HepG2 (cell line): ENCODE data around the gene CBFA2T2. TPM values are rescaled to one million over a fixed set of nuclear protein-coding genes. Genes with fewer than 3 reads are reported as not detected.

Experiments
- ATAC-seq: fragments of 200-7000 bp; cut with Tn5 transposase; 3 replicates; pipeline ENCODE4 v1.9.1; 2020; ENCODE audit warnings: mild to moderate bottlenecking, moderate library complexity
- BruUV-seq: library from RNA; stranded (reverse); fragments of 400-500 nt; replicated peaks from 2 replicates; lab custom pipeline; 2021; lab: Mats Ljungman, UMichigan
- CTCF ChIA-PET: fragments of 300-600 bp; formaldehyde crosslinking; extraction: SDS; loops from one replicate; lab custom pipeline; 2021; ENCODE audit warnings: low total read pairs, inconsistent platforms, low intra/inter-chr PET ratio; lab: Yijun Ruan, JAX
- POLR2A ChIA-PET: fragments of 350-600 bp; sonication (Branson Sonifier 250); formaldehyde crosslinking; loops from one replicate; lab custom pipeline; 2020; ENCODE audit warnings: antibody characterized with exemption, inconsistent platforms; lab: Yijun Ruan, JAX
- DNase-seq: peaks from one replicate; pipeline ENCODE4 v3.0.0-alpha.2; 2015; ENCODE audit warnings: low spot score
- FAIRE-seq: peaks from 3 replicates; lab custom pipeline; 2011; peaks lifted over from hg19 to GRCh38; lab: Jason Lieb, UNC
- H2AFZ ChIP-seq: one replicate; pipeline ENCODE4 v1.6.1; 2011; ENCODE audit warnings: low read length, inconsistent platforms
- H3K27ac ChIP-seq: fragments of 300-600 bp; 3 replicates; pipeline ENCODE4 v1.8.0; 2011; ENCODE audit warnings: mixed run types, mild to moderate bottlenecking, mixed read lengths, low read length, inconsistent platforms; ENCODE audit not compliant: insufficient read depth; ENCODE audit errors: extremely low read length
- H3K27me3 ChIP-seq, 2 experiments: fragments of 200-600 bp in 1 of 2; 2 replicates in 1 of 2; 3 replicates in 1 of 2; pipeline versions ENCODE4 v1.6.0 to v1.8.0; 2011; ENCODE audit warnings: low read length in 2 of 2, mild to moderate bottlenecking in 2 of 2, moderate library complexity in 2 of 2, inconsistent platforms in 1 of 2; ENCODE audit not compliant: insufficient read depth in 2 of 2, control insufficient read depth in 1 of 2
- H3K36me3 ChIP-seq, 2 experiments: fragments of 200-600 bp in 1 of 2; replicated peaks in 1 of 2; 2 replicates in 1 of 2; 3 replicates in 1 of 2; pipeline versions ENCODE4 v1.5.1 to v1.8.0; 2011; ENCODE audit warnings: low read length in 2 of 2, inconsistent platforms in 1 of 2; ENCODE audit not compliant: insufficient read depth in 2 of 2, control insufficient read depth in 1 of 2
- H3K4me1 ChIP-seq: 2 replicates; pipeline ENCODE4 v1.5.1; 2012; ENCODE audit warnings: low read length, inconsistent platforms; ENCODE audit not compliant: insufficient read depth
- H3K4me2 ChIP-seq: 2 replicates; pipeline ENCODE4 v1.6.0; 2011; ENCODE audit warnings: low read depth, low read length, inconsistent platforms
- H3K4me3 ChIP-seq, 3 experiments: fragments of 200-600 bp in 1 of 3; sonication (generic), shearing (Covaris generic) in 1 of 3; replicated peaks in 1 of 3; 2 replicates each; pipeline ENCODE4 v1.5.1; 2011 to 2016; ENCODE audit warnings: low read length in 3 of 3, inconsistent platforms in 2 of 3, low read depth in 2 of 3, mild to moderate bottlenecking in 2 of 3, control low read depth in 1 of 3, mixed read lengths in 1 of 3; ENCODE audit not compliant: insufficient read depth in 1 of 3
- H3K79me2 ChIP-seq: one replicate; pipeline ENCODE4 v1.6.1; 2011; ENCODE audit warnings: low read length, inconsistent platforms; ENCODE audit not compliant: insufficient read depth
- H3K9ac ChIP-seq: 2 replicates; pipeline ENCODE4 v1.6.0; 2011; ENCODE audit warnings: mild to moderate bottlenecking, low read depth, low read length, inconsistent platforms; ENCODE audit not compliant: insufficient read depth
- H3K9me3 ChIP-seq: 2 replicates; pipeline ENCODE4 v1.5.1; 2012; ENCODE audit warnings: mild to moderate bottlenecking, low read length
- H4K20me1 ChIP-seq: 2 replicates; pipeline ENCODE4 v1.6.0; 2011; ENCODE audit warnings: inconsistent platforms, mild to moderate bottlenecking, low read length, moderate library complexity; ENCODE audit not compliant: insufficient read depth
- AGO1 ChIP-seq: fragments of 200-400 bp; formaldehyde crosslinking; IDR thresholded peaks from 2 replicates; pipeline ENCODE4 v1.6.1; 2017; ENCODE audit warnings: mild to moderate bottlenecking, low read depth, low read length, moderate library complexity; ENCODE audit not compliant: poor library complexity, severe bottlenecking
- AGO2 ChIP-seq: fragments of 200-400 bp; formaldehyde crosslinking; optimal IDR thresholded peaks from 2 replicates; pipeline ENCODE3; 2017; ENCODE audit warnings: mild to moderate bottlenecking, low read depth, low read length, moderate library complexity
- ARNTL ChIP-seq: sonication (generic); formaldehyde crosslinking; IDR thresholded peaks from 2 replicates; pipeline ENCODE4 v1.4.0; 2020; ENCODE audit warnings: mild to moderate bottlenecking, missing genetic modification reagents
- EED ChIP-seq: sonication (generic); formaldehyde crosslinking; IDR thresholded peaks from 2 replicates; pipeline ENCODE4 v1.5.0; 2020; ENCODE audit warnings: mild to moderate bottlenecking, missing genetic modification reagents
- KDM5B ChIP-seq: sonication (generic); formaldehyde crosslinking; IDR thresholded peaks from 2 replicates; pipeline ENCODE4 v1.4.0; 2020; ENCODE audit warnings: missing genetic modification reagents, mild to moderate bottlenecking, borderline replicate concordance
- NCOA1 ChIP-seq: sonication (generic); formaldehyde crosslinking; IDR thresholded peaks from 2 replicates; pipeline ENCODE4 v1.9.0; 2021; ENCODE audit warnings: missing genetic modification reagents
- PLRG1 ChIP-seq: fragments of 450-650 bp; conservative IDR thresholded peaks from 2 replicates; pipeline ENCODE4 v1.6.1; 2016
- RBFOX2 ChIP-seq: fragments of 200-400 bp; formaldehyde crosslinking; IDR thresholded peaks from 2 replicates; pipeline ENCODE4 v1.6.1; 2017; ENCODE audit warnings: low read depth, mild to moderate bottlenecking, low read length
- TOE1 ChIP-seq: sonication (generic); formaldehyde crosslinking; IDR thresholded peaks from 2 replicates; pipeline ENCODE4 v1.4.0; 2020; ENCODE audit warnings: mild to moderate bottlenecking, missing genetic modification reagents
- ZIK1 ChIP-seq: sonication (generic); formaldehyde crosslinking; IDR thresholded peaks from 2 replicates; pipeline ENCODE4 v1.5.0; 2020; ENCODE audit warnings: mild to moderate bottlenecking, low read depth, missing genetic modification reagents, borderline replicate concordance
- ZNF12 ChIP-seq: sonication (generic); formaldehyde crosslinking; IDR thresholded peaks from 2 replicates; pipeline ENCODE4 v1.5.0; 2020; ENCODE audit warnings: missing genetic modification reagents
- ZNF343 ChIP-seq: sonication (generic); formaldehyde crosslinking; IDR thresholded peaks from 2 replicates; pipeline ENCODE4 v1.4.0; 2020; ENCODE audit warnings: mild to moderate bottlenecking, missing genetic modification reagents
- ZNF441 ChIP-seq: sonication (generic); formaldehyde crosslinking; IDR thresholded peaks from 2 replicates; pipeline ENCODE4 v1.7.0; 2021; ENCODE audit warnings: missing genetic modification reagents, borderline replicate concordance
- ZNF550 ChIP-seq: sonication (generic); formaldehyde crosslinking; IDR thresholded peaks from 2 replicates; pipeline ENCODE4 v1.4.0; 2020; ENCODE audit warnings: mild to moderate bottlenecking, missing genetic modification reagents, borderline replicate concordance
- whole genome bisulfite sequencing: methylation state at CpG from one replicate; pipeline ENCODE4 v1.1.6; 2017; ENCODE audit warnings: low lambda C conversion rate; 5-methylcytosine and 5-hydroxymethylcytosine counted together
- in situ Hi-C: cut with HindIII; loops from 2 replicates; pipeline ENCODE4 v1.10.0; 2017; ENCODE audit warnings: low pct_unique_long_range_greater_than_20kb; ENCODE audit not compliant: extremely low pct_ligation_motif_present
- intact Hi-C: fragments of 100-400 bp; cut with micrococcal nuclease; formaldehyde crosslinking; loops from one replicate; pipeline ENCODE4 v1.10.0; 2022; ENCODE audit not compliant: unreplicated experiment
- polyA plus RNA-seq, 8 experiments: library from polyadenylated mRNA; depleted of rRNA in 3 of 8; stranded (reverse) in 7 of 8; unstranded in 1 of 8; fragments of >200 nt; fragmentation: Illumina TruSeq in 4 of 8; extraction: Trizol in 4 of 8; gene quantifications; 2 replicates each; pipeline versions ENCODE4 v1.2.1 to v1.2.3, GENCODE V29; 2011 to 2016; ENCODE audit warnings: low read depth in 4 of 8, missing spikeins in 1 of 8, mixed read lengths in 1 of 8; ENCODE audit not compliant: insufficient read depth in 1 of 8
- total RNA-seq, 5 experiments: library from RNA; depleted of rRNA; stranded (reverse); fragments of >200 nt; fragmentation: Illumina TruSeq; extraction: Trizol; gene quantifications; 2 replicates each; pipeline ENCODE4 v1.2.3, GENCODE V29; 2016; ENCODE audit warnings: low read depth in 1 of 5
- TF ChIP-seq, protein P1 (sequence below): sonication (generic); formaldehyde crosslinking; IDR thresholded peaks from 2 replicates; pipeline ENCODE4 v1.5.1; 2020; ENCODE audit warnings: mild to moderate bottlenecking, missing genetic modification reagents, moderate library complexity

CBFA2T2 gene
- total and polyA plus RNA-seq, 2 of the 13 experiments (the other 11 are each of a cell fraction or from before 2014, with no cell fraction given), result 6.3 to 21.2 TPM

- ChIA-PET POLR2A (no interaction called here), CTCF (no interaction called here)
- FAIRE-seq, result no peak
- H3K36me3 ChIP-seq, result peaks cover 38 to 47% of the 10 kb centered on the region in 2 experiments
- ATAC-seq, result no peak
- DNase-seq, result no peak
- peaks cover 30% of the 10 kb centered on the region for H3K4me1 ChIP-seq
- no peaks in the 10 kb centered on the region for H3K27me3 ChIP-seq
- no peak overlapping the region for H3K9ac ChIP-seq
- H3K4me2 ChIP-seq, result no peak overlapping the region
- no peaks in the 10 kb centered on the region for H3K79me2 ChIP-seq
- intact Hi-C loops (no loop called here), in situ Hi-C loops (no loop called here)
- BruUV-seq, result no TSS peak
- TF ChIP-seq, protein P1, sequence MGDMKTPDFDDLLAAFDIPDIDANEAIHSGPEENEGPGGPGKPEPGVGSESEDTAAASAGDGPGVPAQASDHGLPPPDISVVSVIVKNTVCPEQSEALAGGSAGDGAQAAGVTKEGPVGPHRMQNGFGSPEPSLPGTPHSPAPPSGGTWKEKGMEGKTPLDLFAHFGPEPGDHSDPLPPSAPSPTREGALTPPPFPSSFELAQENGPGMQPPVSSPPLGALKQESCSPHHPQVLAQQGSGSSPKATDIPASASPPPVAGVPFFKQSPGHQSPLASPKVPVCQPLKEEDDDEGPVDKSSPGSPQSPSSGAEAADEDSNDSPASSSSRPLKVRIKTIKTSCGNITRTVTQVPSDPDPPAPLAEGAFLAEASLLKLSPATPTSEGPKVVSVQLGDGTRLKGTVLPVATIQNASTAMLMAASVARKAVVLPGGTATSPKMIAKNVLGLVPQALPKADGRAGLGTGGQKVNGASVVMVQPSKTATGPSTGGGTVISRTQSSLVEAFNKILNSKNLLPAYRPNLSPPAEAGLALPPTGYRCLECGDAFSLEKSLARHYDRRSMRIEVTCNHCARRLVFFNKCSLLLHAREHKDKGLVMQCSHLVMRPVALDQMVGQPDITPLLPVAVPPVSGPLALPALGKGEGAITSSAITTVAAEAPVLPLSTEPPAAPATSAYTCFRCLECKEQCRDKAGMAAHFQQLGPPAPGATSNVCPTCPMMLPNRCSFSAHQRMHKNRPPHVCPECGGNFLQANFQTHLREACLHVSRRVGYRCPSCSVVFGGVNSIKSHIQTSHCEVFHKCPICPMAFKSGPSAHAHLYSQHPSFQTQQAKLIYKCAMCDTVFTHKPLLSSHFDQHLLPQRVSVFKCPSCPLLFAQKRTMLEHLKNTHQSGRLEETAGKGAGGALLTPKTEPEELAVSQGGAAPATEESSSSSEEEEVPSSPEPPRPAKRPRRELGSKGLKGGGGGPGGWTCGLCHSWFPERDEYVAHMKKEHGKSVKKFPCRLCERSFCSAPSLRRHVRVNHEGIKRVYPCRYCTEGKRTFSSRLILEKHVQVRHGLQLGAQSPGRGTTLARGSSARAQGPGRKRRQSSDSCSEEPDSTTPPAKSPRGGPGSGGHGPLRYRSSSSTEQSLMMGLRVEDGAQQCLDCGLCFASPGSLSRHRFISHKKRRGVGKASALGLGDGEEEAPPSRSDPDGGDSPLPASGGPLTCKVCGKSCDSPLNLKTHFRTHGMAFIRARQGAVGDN, result peak; percentile 19
- TF ChIP-seq EED (CRISPR knock-in tag) (0 out of 2 replicates have a peak, but pooled peaks have one; percentile 38), ARNTL (0 out of 2 replicates have a peak, but pooled peaks have one; percentile 26), AGO2 (peak; percentile 5), ZNF441 (CRISPR knock-in tag) (no peak), PLRG1 (no peak), ZNF550 (CRISPR knock-in tag) (no peak), ZNF343 (0 out of 2 replicates have a peak, but pooled peaks have one; percentile 52), ZIK1 (no peak), AGO1 (peak; percentile 29), RBFOX2 (0 out of 2 replicates have a peak, but pooled peaks have one; percentile 31), KDM5B (CRISPR knock-in tag) (0 out of 2 replicates have a peak, but pooled peaks have one; percentile 4), TOE1 (CRISPR knock-in tag) (no peak), NCOA1 (CRISPR knock-in tag) (no peak), ZNF12 (no peak)
- WGBS, result 95% methylated on average over 17 of the region's 17 CpGs
- no peak overlapping the region for H3K4me3 ChIP-seq
- H4K20me1 ChIP-seq, result no peaks in the 10 kb centered on the region
- H3K27ac ChIP-seq, result no peak overlapping the region
- no peak overlapping the region for H2AFZ ChIP-seq
- H3K9me3 ChIP-seq, result no peaks in the 10 kb centered on the region
Measured at GRCh38 chr20:33656783-33657703, 167.1 kb downstream of the CBFA2T2 start.
